Urinary bladder (tissue), 4 donors: ENCODE measurements around the gene PATJ. TPM values are rescaled to one million over a fixed set of nuclear protein-coding genes. Genes with fewer than 3 reads are reported as not detected.
"Not testable (repeated sequence)": the region's sequence is repeated elsewhere in the genome, so short reads cannot be mapped to it uniquely, and the experiment has no call there.

ENCODE experiments used
- DNase-seq: peaks from one replicate; pipeline ENCODE4 v3.0.0-alpha.2; 2015; ENCODE audit errors: extremely low spot score
- H3K27ac ChIP-seq: one replicate; pipeline ENCODE4 v1.5.1; 2013; ENCODE audit warnings: low read depth, mild to moderate bottlenecking, moderate library complexity
- H3K36me3 ChIP-seq: one replicate; pipeline ENCODE4 v1.6.1; 2013; ENCODE audit warnings: mild to moderate bottlenecking, moderate library complexity; ENCODE audit not compliant: insufficient read depth
- H3K4me1 ChIP-seq: one replicate; pipeline ENCODE4 v1.6.1; 2013; ENCODE audit warnings: mild to moderate bottlenecking, moderate library complexity; ENCODE audit not compliant: insufficient read depth
- H3K4me3 ChIP-seq: one replicate; pipeline ENCODE4 v1.5.1; 2013; ENCODE audit warnings: low read depth, low read length
- WGBS: extraction: QIAGEN DNeasy Blood & Tissue Kit; methylation state at CpG from one replicate; pipeline ENCODE4 v1.1.7; 2013; 5-methylcytosine and 5-hydroxymethylcytosine counted together
- polyA plus RNA-seq: library from polyadenylated mRNA; stranded (reverse); fragments of 200-250 nt; gene quantifications from one replicate; pipeline ENCODE4 v1.2.3, GENCODE V29; 2013
- small RNA-seq: library from RNA; depleted of rRNA; stranded (forward); fragments of <200 nt; gene quantifications from one replicate; pipeline ENCODE3, GENCODE V24; 2014
- total RNA-seq: library from RNA; depleted of rRNA; stranded (reverse); fragments of >200 nt; gene quantifications from one replicate; pipeline ENCODE4 v1.2.3, GENCODE V29; 2014
- donor health status: healthy with polysubstance abuse.
- donor health status: healthy.

PATJ gene
- total and polyA plus RNA-seq, 2 donors, result 6.6 to 33.1 TPM

GRCh38 chr1:62209931-62210595, 467.8 kb downstream of the PATJ start:
- Histone ChIP-seq H3K4me3 (no peak overlapping the region), H3K27ac (no peak overlapping the region), H3K4me1 (no peaks in the 10 kb centered on the region), H3K36me3 (no peaks in the 10 kb centered on the region)
- 93% methylated on average over 1 of the region's 1 CpG for WGBS
- DNase-seq, result no peak

DNA sequence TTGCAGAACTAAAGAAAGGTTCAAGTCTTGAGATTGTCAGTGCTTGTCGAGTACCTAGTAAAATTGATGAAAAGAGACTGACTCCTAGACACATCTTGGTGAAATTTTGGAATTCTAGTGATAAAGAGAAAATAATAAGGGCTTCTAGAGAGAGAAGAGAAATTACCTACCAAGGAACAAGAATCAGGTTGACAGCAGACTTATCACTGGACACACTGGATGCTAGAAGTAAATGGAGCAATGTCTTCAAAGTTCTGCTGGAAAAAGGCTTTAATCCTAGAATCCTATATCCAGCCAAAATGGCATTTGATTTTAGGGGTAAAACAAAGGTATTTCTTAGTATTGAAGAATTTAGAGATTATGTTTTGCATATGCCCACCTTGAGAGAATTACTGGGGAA, 468.7 kb downstream of the PATJ start:
- no peaks in the 10 kb centered on the region for H3K4me1 ChIP-seq
- H3K36me3 ChIP-seq, result no peaks in the 10 kb centered on the region
- no peak overlapping the region for H3K27ac ChIP-seq
- no peak overlapping the region for H3K4me3 ChIP-seq
- WGBS, result 96% methylated on average over 1 of the region's 1 CpG
- DNase-seq, result no peak

- Histone ChIP-seq H3K4me1 (no peaks in the 10 kb centered on the region), H3K27ac (no peak overlapping the region), H3K36me3 (no peaks in the 10 kb centered on the region), H3K4me3 (no peak overlapping the region)
- WGBS, result 81% methylated on average over 6 of the region's 6 CpGs
- DNase-seq, result no peak
Observed at GRCh38 chr1:62212411-62212810, 470.1 kb downstream of the PATJ start.

DNA sequence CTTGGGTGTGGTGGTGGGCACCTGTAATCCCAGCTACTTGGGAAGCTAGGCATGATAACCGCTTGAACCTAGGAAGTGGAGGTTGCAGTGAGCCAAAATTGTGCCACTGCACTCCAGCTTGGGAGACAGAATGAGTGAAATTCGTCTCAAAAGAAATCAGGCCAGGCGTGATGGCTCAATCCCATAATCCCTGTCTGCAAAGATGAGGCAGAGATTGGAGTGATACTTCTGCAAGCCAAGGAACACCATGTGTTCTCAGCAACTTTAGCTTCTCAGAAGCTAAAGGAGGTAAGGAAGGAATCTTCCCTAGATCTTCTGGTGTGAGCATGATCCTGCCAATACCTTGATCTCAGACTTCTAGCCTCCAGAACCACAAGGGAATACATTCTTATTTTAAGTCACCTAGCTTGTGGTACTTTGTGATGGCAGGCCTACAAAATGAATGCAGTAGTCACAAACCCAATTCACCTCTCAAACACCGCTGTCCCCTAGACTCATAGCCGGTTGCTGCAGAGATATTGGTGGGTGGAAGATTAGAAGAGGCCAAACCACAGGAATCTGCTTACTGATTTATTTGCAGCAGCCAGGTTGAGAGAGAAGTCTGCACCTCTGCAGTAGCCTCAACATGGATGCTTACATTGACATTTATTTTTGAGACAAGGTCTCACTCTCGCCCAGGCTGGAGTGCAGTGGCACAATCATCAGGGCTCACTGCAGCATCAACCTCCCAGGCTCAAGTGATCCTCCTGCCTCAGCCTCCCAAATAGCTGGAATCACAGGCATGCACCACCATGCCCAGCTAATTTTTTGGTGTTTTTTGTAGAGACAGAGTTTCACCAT, 471.0 kb downstream of the PATJ start:
- Histone ChIP-seq H3K27ac (no peak overlapping the region), H3K36me3 (no peaks in the 10 kb centered on the region), H3K4me1 (no peaks in the 10 kb centered on the region), H3K4me3 (no peak overlapping the region)
- no peak for DNase-seq
- WGBS, result 74% methylated on average over 6 of the region's 6 CpGs

DNA sequence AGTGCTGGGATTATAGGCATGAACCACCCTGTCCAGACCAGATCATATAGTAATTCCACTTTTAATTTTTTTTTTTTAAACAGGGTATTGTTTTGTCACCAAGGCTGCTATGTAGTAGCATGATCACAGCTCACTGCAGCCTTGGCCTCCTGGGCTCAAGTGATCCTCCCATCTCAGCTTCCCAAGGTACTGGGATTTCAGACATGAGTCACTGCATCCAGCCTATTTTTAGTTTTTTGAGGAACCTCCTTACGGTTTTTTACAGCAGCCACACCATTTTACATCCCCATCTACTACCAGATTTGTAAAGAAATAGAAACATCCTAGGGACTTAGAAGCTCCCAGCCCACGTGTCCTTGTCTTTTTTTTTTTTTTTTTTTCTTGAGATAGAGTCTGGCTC, 476.3 kb downstream of the PATJ start:
- DNase-seq, result no peak
- no peaks in the 10 kb centered on the region for H3K4me1 ChIP-seq
- H3K36me3 ChIP-seq, result no peaks in the 10 kb centered on the region
- no peak overlapping the region for H3K27ac ChIP-seq
- WGBS, result 75% methylated on average over 2 of the region's 2 CpGs
- no peak overlapping the region for H3K4me3 ChIP-seq

DNA sequence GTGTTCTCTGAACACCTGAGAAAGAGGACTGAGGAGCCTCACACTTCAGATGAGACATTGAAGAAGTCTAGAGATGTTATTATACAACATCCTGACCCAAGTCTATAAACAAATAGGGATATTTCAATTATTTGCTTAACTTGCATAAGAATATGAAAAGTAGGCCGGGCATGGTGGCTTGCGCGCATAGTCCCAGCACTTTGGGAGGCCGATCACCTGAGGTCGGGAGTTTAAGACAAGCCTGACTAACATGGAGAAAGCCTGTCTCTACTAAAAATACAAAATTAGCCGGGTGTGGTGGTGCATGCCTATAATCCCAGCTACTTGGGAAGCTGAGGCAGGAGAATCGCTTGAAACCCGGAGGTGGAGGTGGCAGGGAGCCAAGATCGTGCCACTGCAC, 478.2 kb downstream of the PATJ start:
- H3K36me3 ChIP-seq, H3K4me1 ChIP-seq, H3K4me3 ChIP-seq, H3K27ac ChIP-seq, DNase-seq: not testable (repeated sequence)
- 90% methylated on average over 9 of the region's 9 CpGs for WGBS

- WGBS, result 100% methylated on average over 1 of the region's 1 CpG
- Histone ChIP-seq H3K27ac (no peak overlapping the region), H3K4me1 (no peaks in the 10 kb centered on the region), H3K4me3 (no peak overlapping the region), H3K36me3 (no peaks in the 10 kb centered on the region)
- DNase-seq, result no peak
Observed at GRCh38 chr1:62221171-62221570, 478.9 kb downstream of the PATJ start.

DNA sequence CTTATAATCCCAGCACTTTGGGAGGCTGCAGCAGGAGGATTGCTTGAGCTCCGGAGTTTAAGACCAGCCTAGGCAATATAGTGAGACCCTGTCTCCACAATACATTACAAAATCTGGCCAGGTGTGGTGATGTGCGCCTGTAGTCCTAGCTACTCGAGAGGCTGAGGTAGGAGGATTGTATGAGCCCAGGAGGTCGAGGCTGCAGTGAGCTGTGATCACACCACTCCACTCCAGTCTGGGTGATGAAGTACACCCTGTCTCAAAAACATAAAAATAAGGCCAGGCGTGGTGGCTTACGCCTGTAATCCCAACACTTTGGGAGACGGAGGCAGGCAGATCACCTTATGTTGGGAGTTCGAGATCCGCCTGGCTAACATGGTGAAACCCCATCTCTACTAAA, 480.0 kb downstream of the PATJ start:
- Histone ChIP-seq H3K4me3 (no peak overlapping the region), H3K36me3 (no peaks in the 10 kb centered on the region), H3K4me1 (no peaks in the 10 kb centered on the region), H3K27ac (no peak overlapping the region)
- 90% methylated on average over 9 of the region's 9 CpGs for WGBS
- no peak for DNase-seq

GRCh38 chr1:62224182-62224581, 481.9 kb downstream of the PATJ start:
- H3K27ac ChIP-seq, result no peak overlapping the region
- no peaks in the 10 kb centered on the region for H3K36me3 ChIP-seq
- no peak overlapping the region for H3K4me3 ChIP-seq
- no peaks in the 10 kb centered on the region for H3K4me1 ChIP-seq
- no peak for DNase-seq
- 34% methylated on average over 2 of the region's 3 CpGs for WGBS

GRCh38 chr1:62227496-62227895, 485.2 kb downstream of the PATJ start:
- no peaks in the 10 kb centered on the region for H3K4me1 ChIP-seq
- DNase-seq, result no peak
- no peaks in the 10 kb centered on the region for H3K36me3 ChIP-seq
- 87% methylated on average over 11 of the region's 11 CpGs for WGBS
- no peak overlapping the region for H3K27ac ChIP-seq
- H3K4me3 ChIP-seq, result no peak overlapping the region

Small RNAs within 50 kb of the gene (small RNA-seq; reads per million reads assigned to genes)
- gene LAMTOR5P1 (not detected), gene MIR3116-1 (not detected), gene RN7SL180P (not detected), gene RNU6-1177P (not detected), gene RNU6-414P (not detected)

Other genes starting within 250 kb of the PATJ start
- gene TM2D1, start 17.3 kb upstream of the PATJ start, total RNA-seq, result 104 TPM
- gene TM2D1, start 17.3 kb upstream of the PATJ start, polyA plus RNA-seq, result 54.0 TPM